Activated CD4-positive, alpha-beta T cell treated with anti-CD3 and anti-CD28 coated beads for 1 hour (primary cell): ENCODE data around the gene CR2.
"Not testable (repeated sequence)": the region's sequence is repeated elsewhere in the genome, so short reads cannot be mapped to it uniquely, and the experiment has no call there.

Experiments
- DNase-seq: peaks from one replicate; pipeline ENCODE4 v3.0.0-alpha.2; 2020

The CR2 gene

GRCh38 chr1:207516729-207517128 is 62.6 kb downstream of the CR2 start:
- no peak for DNase-seq

GRCh38 chr1:207518608-207519236 is 64.6 kb downstream of the CR2 start:
- DNase-seq: no peak

GRCh38 chr1:207519505-207520399 is 65.6 kb downstream of the CR2 start:
- DNase-seq: no peak

- not testable (repeated sequence) for DNase-seq
Measured at GRCh38 chr1:207520400-207521345, 66.5 kb downstream of the CR2 start.

- DNase-seq: not testable (repeated sequence)
Measured at GRCh38 chr1:207525239-207525638, 71.1 kb downstream of the CR2 start.

- not testable (repeated sequence) for DNase-seq
Measured at GRCh38 chr1:207528401-207528800, 74.3 kb downstream of the CR2 start.

GRCh38 chr1:207536263-207536662 is 82.1 kb downstream of the CR2 start:
- not testable (repeated sequence) for DNase-seq
